Astrocyte (in vitro differentiated cells and primary cell): Measurements from ENCODE around the gene MOB1A. TPM values are rescaled to one million over a fixed set of nuclear protein-coding genes. Genes with fewer than 3 reads are reported as not detected.

Experiments used
- DNase-seq: peaks from one replicate; pipeline ENCODE4 v3.0.0-alpha.2; 2010; ENCODE audit warnings: low read depth
- FAIRE-seq: peaks from 2 replicates; lab custom pipeline; 2011; peaks lifted over from hg19 to GRCh38; lab: Jason Lieb, UNC
- H2AFZ ChIP-seq: 2 replicates; pipeline ENCODE4 v1.6.0; 2012; ENCODE audit warnings: low read depth, low read length, inconsistent platforms
- H3K27ac ChIP-seq: 2 replicates; pipeline ENCODE4 v1.5.1; 2011; ENCODE audit warnings: low read depth, low read length, inconsistent platforms
- H3K27me3 ChIP-seq: 2 replicates; pipeline ENCODE4 v1.6.0; 2011; ENCODE audit warnings: low read length, inconsistent platforms; ENCODE audit not compliant: insufficient read depth
- H3K36me3 ChIP-seq: 2 replicates; pipeline ENCODE4 v1.5.1; 2011; ENCODE audit warnings: low read length, inconsistent platforms; ENCODE audit not compliant: insufficient read depth
- H3K4me1 ChIP-seq: 2 replicates; pipeline ENCODE4 v1.5.1; 2011; ENCODE audit warnings: low read length, inconsistent platforms; ENCODE audit not compliant: insufficient read depth
- H3K4me2 ChIP-seq: 2 replicates; pipeline ENCODE4 v1.6.0; 2012; ENCODE audit warnings: low read length, inconsistent platforms
- H3K4me3 ChIP-seq: 2 replicates; pipeline ENCODE4 v1.5.1; 2011; ENCODE audit warnings: low read depth, mild to moderate bottlenecking, low read length, inconsistent platforms; ENCODE audit not compliant: insufficient read depth
- H3K79me2 ChIP-seq: 2 replicates; pipeline ENCODE4 v1.6.0; 2012; ENCODE audit warnings: mild to moderate bottlenecking, low read length, inconsistent platforms; ENCODE audit not compliant: insufficient read depth
- H3K9ac ChIP-seq: 2 replicates; pipeline ENCODE4 v1.6.0; 2012; ENCODE audit warnings: mild to moderate bottlenecking, low read length, inconsistent platforms
- H3K9me3 ChIP-seq: 2 replicates; pipeline ENCODE4 v1.5.1; 2012; ENCODE audit warnings: low read depth, mild to moderate bottlenecking, low read length, inconsistent platforms; ENCODE audit not compliant: insufficient read depth
- H4K20me1 ChIP-seq: 2 replicates; pipeline ENCODE4 v1.6.0; 2012; ENCODE audit warnings: low read length, inconsistent platforms; ENCODE audit not compliant: insufficient read depth
- H3K27ac Mint-ChIP-seq: one replicate; pipeline ENCODE4 v1.8.0; 2021; ENCODE audit warnings: mild to moderate bottlenecking, mixed read lengths; ENCODE audit not compliant: unreplicated experiment
- H3K27me3 Mint-ChIP-seq: one replicate; pipeline ENCODE4 v1.8.0; 2021; ENCODE audit warnings: low read depth, mixed read lengths; ENCODE audit not compliant: unreplicated experiment
- H3K36me3 Mint-ChIP-seq: one replicate; pipeline ENCODE4 v1.8.0; 2021; ENCODE audit warnings: low read depth, mixed read lengths; ENCODE audit not compliant: unreplicated experiment
- H3K4me1 Mint-ChIP-seq: one replicate; pipeline ENCODE4 v1.8.0; 2021; ENCODE audit warnings: low read depth, mixed read lengths; ENCODE audit not compliant: unreplicated experiment
- H3K4me3 Mint-ChIP-seq: one replicate; pipeline ENCODE4 v1.8.0; 2021; ENCODE audit warnings: mild to moderate bottlenecking, moderate library complexity, mixed read lengths; ENCODE audit not compliant: unreplicated experiment
- H3K9me3 Mint-ChIP-seq: one replicate; pipeline ENCODE4 v1.8.0; 2021; ENCODE audit warnings: mild to moderate bottlenecking, mixed read lengths; ENCODE audit not compliant: unreplicated experiment
- EZH2 ChIP-seq: IDR thresholded peaks from 2 replicates; pipeline ENCODE4 v1.6.1; 2012; ENCODE audit warnings: mild to moderate bottlenecking, low read length, inconsistent platforms; ENCODE audit not compliant: insufficient read depth
- total RNA-seq: library from RNA; stranded (reverse); gene quantifications from 2 replicates; pipeline ENCODE4 v1.2.1, GENCODE V29; 2021
- TF ChIP-seq, protein P1 (sequence below): IDR thresholded peaks from 2 replicates; pipeline ENCODE4 v1.5.1; 2011; ENCODE audit warnings: low read depth, mild to moderate bottlenecking, inconsistent platforms, low read length, moderate library complexity; ENCODE audit not compliant: insufficient read depth

MOB1A gene
- total RNA-seq, 1 donor from 2014 or later, result 116 TPM

DNA sequence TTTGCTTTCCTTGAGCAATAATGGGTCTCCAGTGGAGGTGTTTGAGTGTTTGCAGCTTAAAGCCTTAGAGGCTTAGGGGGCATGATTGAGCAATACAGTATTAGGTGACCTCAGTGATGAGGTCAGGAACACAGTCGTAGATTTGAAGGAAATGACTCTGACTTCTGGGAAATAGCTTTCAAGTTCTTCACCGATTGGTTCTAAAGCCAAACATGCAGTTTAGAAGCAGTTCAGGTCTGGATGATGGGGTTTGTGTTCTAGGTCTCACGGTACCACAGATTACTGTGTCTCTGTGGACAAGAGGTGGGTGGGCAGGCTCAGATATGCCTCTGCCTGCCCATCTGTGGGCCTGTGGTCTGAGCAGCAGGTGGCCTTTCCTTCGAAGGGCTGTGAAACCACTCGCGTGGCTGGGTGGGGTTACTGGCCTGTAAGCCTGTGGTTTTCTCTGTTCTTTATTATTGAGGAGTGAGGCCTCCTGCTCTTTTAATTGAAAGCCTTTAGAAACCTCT is 27.6 kb upstream of the MOB1A start:
- Mint-ChIP-seq H3K36me3 (peaks cover 31% of the 10 kb centered on the region), H3K27ac (peak overlapping the region; percentile 72), H3K27me3 (no peaks in the 10 kb centered on the region), H3K9me3 (no peaks in the 10 kb centered on the region), H3K4me1 (peaks cover 40% of the 10 kb centered on the region), H3K4me3 (peak overlapping the region; percentile 23)
- peaks cover 29% of the 10 kb centered on the region for H3K36me3 ChIP-seq
- DNase-seq, result peak; percentile 34
- no peak overlapping the region for H2AFZ ChIP-seq
- H3K27me3 ChIP-seq, result no peaks in the 10 kb centered on the region
- no peak overlapping the region for H3K9ac ChIP-seq
- FAIRE-seq, result no peak
- H3K4me1 ChIP-seq, result no peaks in the 10 kb centered on the region
- no peak overlapping the region for H3K4me2 ChIP-seq
- no peak for TF ChIP-seq EZH2
- TF ChIP-seq, protein P1, sequence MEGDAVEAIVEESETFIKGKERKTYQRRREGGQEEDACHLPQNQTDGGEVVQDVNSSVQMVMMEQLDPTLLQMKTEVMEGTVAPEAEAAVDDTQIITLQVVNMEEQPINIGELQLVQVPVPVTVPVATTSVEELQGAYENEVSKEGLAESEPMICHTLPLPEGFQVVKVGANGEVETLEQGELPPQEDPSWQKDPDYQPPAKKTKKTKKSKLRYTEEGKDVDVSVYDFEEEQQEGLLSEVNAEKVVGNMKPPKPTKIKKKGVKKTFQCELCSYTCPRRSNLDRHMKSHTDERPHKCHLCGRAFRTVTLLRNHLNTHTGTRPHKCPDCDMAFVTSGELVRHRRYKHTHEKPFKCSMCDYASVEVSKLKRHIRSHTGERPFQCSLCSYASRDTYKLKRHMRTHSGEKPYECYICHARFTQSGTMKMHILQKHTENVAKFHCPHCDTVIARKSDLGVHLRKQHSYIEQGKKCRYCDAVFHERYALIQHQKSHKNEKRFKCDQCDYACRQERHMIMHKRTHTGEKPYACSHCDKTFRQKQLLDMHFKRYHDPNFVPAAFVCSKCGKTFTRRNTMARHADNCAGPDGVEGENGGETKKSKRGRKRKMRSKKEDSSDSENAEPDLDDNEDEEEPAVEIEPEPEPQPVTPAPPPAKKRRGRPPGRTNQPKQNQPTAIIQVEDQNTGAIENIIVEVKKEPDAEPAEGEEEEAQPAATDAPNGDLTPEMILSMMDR, result no peak
- no peak overlapping the region for H3K4me3 ChIP-seq
- H3K79me2 ChIP-seq, result peaks cover 77% of the 10 kb centered on the region
- H3K9me3 ChIP-seq, result no peaks in the 10 kb centered on the region
- H3K27ac ChIP-seq, result no peak overlapping the region
- H4K20me1 ChIP-seq, result peaks cover 72% of the 10 kb centered on the region

DNA sequence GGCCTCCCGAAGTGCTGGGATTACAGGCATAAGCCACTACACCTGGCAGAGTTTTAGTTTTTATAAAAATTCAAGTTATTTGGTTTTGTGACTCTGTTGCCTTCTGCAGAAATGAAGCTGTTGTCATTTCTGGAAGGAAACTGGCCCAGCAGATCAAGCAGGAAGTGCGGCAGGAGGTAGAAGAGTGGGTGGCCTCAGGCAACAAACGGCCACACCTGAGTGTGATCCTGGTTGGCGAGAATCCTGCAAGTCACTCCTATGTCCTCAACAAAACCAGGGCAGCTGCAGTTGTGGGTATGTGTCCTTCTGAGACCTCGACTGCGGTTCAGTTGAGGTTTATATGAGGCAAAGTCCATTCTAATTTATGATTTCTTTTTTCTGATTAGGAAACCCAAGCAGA is 26.9 kb upstream of the MOB1A start:
- TF ChIP-seq, protein P1, result no peak
- TF ChIP-seq EZH2, result no peak
- Histone ChIP-seq H3K4me3 (no peak overlapping the region), H3K9ac (no peak overlapping the region), H3K27ac (no peak overlapping the region), H3K9me3 (no peaks in the 10 kb centered on the region), H3K36me3 (peaks cover 24% of the 10 kb centered on the region), H2AFZ (no peak overlapping the region), H3K79me2 (peaks cover 83% of the 10 kb centered on the region), H3K27me3 (no peaks in the 10 kb centered on the region), H3K4me2 (no peak overlapping the region), H4K20me1 (peaks cover 78% of the 10 kb centered on the region), H3K4me1 (no peaks in the 10 kb centered on the region)
- Mint-ChIP-seq H3K4me1 (peaks cover 43% of the 10 kb centered on the region), H3K4me3 (no peak overlapping the region), H3K36me3 (peaks cover 27% of the 10 kb centered on the region), H3K27ac (peak overlapping the region; percentile 72), H3K9me3 (no peaks in the 10 kb centered on the region), H3K27me3 (no peaks in the 10 kb centered on the region)
- DNase-seq (no peak), FAIRE-seq (no peak)

GRCh38 chr2:74205113-74205512 is 26.4 kb upstream of the MOB1A start:
- peak overlapping the region; percentile 4 for H3K4me3 Mint-ChIP-seq
- H3K27ac ChIP-seq, result no peak overlapping the region
- H3K4me2 ChIP-seq, result no peak overlapping the region
- no peak for TF ChIP-seq EZH2
- TF ChIP-seq, protein P1, result no peak
- no peaks in the 10 kb centered on the region for H3K27me3 ChIP-seq
- H3K27ac Mint-ChIP-seq, result no peak overlapping the region
- H3K9me3 ChIP-seq, result no peaks in the 10 kb centered on the region
- H3K9me3 Mint-ChIP-seq, result no peaks in the 10 kb centered on the region
- H3K79me2 ChIP-seq, result peaks cover 88% of the 10 kb centered on the region
- peaks cover 27% of the 10 kb centered on the region for H3K36me3 Mint-ChIP-seq
- H3K27me3 Mint-ChIP-seq, result no peaks in the 10 kb centered on the region
- peaks cover 4% of the 10 kb centered on the region for H3K4me1 ChIP-seq
- H3K36me3 ChIP-seq, result peaks cover 20% of the 10 kb centered on the region
- H3K9ac ChIP-seq, result no peak overlapping the region
- no peak overlapping the region for H2AFZ ChIP-seq
- peaks cover 41% of the 10 kb centered on the region for H3K4me1 Mint-ChIP-seq
- DNase-seq (no peak), FAIRE-seq (no peak)
- peaks cover 83% of the 10 kb centered on the region for H4K20me1 ChIP-seq
- H3K4me3 ChIP-seq, result no peak overlapping the region
